Stimulated activated CD4-positive, alpha-beta T cell treated with anti-CD3 and anti-CD28 coated beads, Interleukin-4, amount 100 ng/mL, for 4 hours (primary cell): ENCODE results near the gene SERPINI2.

ENCODE experiments used
- DNase-seq, 2 experiments: peaks; one replicate each; pipeline ENCODE4 v3.0.0-alpha.2; 2020

SERPINI2 gene, protein sequence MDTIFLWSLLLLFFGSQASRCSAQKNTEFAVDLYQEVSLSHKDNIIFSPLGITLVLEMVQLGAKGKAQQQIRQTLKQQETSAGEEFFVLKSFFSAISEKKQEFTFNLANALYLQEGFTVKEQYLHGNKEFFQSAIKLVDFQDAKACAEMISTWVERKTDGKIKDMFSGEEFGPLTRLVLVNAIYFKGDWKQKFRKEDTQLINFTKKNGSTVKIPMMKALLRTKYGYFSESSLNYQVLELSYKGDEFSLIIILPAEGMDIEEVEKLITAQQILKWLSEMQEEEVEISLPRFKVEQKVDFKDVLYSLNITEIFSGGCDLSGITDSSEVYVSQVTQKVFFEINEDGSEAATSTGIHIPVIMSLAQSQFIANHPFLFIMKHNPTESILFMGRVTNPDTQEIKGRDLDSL

DNA sequence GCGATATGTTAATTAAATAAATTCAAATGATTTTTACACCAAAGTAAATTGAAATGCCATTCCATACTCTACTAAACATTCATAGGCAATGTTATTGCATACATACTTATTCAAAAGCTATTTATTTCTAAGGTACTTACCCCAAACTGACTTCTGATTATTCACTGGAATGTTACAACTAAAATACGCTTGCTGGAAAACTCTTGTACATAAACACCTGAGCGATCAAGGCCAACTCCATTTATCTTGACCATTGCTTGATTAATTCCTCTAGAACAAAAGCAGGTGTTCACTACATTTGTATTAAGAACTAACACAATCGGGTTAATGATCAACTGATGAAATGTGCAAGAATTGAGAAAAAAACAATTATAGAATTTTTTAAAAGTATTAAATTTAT, at the start of gene SERPINI2:
TSS of gene SERPINI2 (minus strand) at position 180 of the 400 bp plus-strand sequence. CDS start 2,208 bp downstream, outside the sequence.
- no peak for DNase-seq

GRCh38 chr3:167521006-167521355, 47.1 kb upstream of the SERPINI2 start:
- DNase-seq = no peak

- DNase-seq = no peak
Observed at GRCh38 chr3:167520266-167521005, 46.6 kb upstream of the SERPINI2 start.

GRCh38 chr3:167507954-167508353, 34.1 kb upstream of the SERPINI2 start:
- DNase-seq = no peak

GRCh38 chr3:167502401-167502800, 28.6 kb upstream of the SERPINI2 start:
- no peak for DNase-seq

- no peak for DNase-seq
Observed at GRCh38 chr3:167501941-167502340, 28.1 kb upstream of the SERPINI2 start.

DNA sequence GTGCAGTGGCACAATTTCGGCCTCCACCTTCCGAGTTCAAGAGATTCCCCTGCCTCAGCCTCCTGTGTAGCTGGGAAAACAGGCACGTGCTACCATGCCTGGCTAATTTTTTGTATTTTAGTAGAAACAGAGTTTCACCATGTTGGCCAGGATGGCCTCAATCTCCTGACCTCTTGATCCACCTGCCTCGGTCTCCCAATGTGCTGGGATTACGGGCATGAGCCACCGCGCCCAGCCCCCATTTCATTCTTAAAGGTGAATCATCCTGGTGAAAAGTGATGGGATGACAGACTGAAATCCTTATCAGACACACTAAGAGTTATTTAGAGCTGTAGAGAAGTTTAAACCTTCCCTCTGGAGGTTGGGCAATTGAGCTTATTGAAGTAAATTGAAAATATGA, 24.1 kb upstream of the SERPINI2 start:
- DNase-seq = no peak

DNA sequence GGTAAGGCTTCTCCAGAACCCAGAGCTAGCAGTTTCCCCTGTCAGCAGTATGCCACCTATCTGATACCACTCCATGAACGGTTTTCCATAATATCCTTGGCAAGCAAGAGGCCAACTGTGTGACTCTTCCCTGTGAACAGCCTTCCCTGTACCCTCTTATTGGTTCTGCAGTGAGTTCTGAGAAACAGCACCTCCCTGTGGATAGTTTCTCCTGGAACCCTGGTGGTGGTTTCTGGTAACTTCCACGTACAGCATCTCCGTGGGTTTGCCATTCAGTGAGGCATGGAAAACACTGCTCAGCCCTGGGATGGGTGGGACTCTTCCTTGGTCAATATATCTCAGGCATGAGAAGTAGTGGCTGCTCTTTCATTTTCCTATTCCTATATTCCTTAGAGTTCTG, 19.4 kb upstream of the SERPINI2 start:
- no peak for DNase-seq

DNA sequence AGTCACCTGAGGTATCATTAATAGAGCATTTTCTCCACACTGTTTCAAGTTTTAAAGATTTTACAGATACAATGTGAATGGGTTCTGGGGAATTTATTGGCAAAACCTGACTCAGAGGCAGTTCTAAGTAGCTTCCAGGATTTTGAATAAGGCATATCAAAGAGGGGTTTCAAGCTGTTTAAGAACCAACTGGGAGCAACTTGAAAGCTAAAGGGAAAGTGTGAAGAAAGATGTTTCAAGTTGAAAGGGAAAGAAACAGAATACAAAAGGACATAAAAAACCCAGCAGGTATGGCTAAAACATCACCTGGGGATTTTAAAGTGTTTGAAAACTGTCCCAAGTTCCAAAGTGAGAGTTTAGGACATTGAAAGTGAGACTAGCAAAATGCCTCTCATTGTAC, 17.8 kb upstream of the SERPINI2 start:
- no peak for DNase-seq

DNA sequence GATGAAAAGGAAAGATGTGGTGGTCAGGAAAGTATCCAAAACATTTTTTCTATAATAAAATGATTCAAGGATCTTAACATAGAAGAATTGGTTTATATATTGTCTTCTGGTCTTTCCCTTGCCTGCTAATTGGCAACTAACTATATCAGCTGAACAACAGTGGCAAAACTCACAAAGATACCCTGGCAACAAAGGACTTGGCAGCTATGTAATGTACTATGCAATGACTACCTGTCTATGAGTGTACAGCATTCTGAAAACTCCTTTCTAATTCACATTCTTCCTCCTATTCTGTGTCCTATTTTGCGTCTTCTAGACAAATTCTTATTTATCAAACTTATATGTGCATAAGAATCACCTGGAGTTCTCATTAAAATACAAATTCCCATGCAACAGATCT, 15.7 kb upstream of the SERPINI2 start:
- no peak for DNase-seq

GRCh38 chr3:167487556-167487955, 13.7 kb upstream of the SERPINI2 start:
- DNase-seq = no peak

- DNase-seq = no peak
Observed at GRCh38 chr3:167484551-167484950, 10.7 kb upstream of the SERPINI2 start.

GRCh38 chr3:167483708-167484475, 10.1 kb upstream of the SERPINI2 start:
- no peak for DNase-seq

- no peak for DNase-seq
Observed at GRCh38 chr3:167481164-167481563, 7.3 kb upstream of the SERPINI2 start.

DNA sequence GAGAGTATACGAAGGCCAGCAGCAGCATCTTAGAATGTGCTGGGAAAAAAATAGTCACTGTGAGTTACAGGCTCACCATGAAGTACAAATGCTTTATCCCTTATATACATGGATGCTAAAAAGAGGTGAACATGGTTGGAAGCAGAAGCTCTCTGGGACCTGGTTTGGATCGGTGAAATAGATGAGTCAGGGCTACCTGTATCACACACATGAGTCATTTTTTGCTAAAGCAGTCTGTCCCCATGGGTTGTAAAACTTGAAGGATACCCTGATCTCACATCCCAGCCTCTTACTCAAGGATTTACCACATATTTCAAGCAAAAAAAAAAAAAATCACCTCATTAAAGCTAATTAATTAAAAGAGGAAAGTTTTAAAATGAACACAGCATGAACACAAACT, 6.9 kb upstream of the SERPINI2 start:
- no peak for DNase-seq

GRCh38 chr3:167469381-167469780, 4.5 kb downstream of the SERPINI2 start:
- DNase-seq = no peak

- DNase-seq = no peak
Observed at GRCh38 chr3:167467848-167468611, 5.8 kb downstream of the SERPINI2 start.

- no peak for DNase-seq
Observed at GRCh38 chr3:167466966-167467365, 6.9 kb downstream of the SERPINI2 start.

DNA sequence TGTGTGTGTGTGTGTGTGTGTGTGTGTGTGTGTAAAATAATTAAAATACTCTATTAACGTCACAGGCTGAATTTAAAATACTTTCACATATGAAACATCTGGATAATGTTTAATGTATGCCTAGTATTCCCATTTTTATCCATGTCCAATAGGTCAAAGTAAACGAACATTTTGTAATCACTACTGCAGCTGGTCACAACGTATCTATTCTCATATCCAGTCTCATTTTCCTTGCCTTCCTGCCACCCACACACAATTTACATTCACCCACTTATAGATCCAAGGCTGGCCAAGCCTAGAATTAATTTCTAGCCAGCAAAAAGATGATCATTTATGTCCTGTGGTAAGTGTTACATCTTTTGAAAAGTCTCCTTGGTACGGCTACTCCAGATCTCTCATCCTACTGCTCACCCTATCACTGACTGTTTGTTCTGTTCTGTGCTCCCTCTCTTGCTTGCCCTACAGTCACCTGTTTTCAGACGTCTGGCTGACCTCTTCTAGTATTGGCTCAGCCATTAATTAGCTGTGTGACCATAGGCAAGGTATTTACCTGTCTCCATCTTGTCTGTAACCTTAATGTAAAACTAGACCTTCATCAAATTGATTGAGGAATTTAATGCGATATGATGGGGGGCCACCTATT, 17.6 kb downstream of the SERPINI2 start:
- no peak for DNase-seq

- no peak for DNase-seq
Observed at GRCh38 chr3:167453815-167454214, 20.0 kb downstream of the SERPINI2 start.

DNA sequence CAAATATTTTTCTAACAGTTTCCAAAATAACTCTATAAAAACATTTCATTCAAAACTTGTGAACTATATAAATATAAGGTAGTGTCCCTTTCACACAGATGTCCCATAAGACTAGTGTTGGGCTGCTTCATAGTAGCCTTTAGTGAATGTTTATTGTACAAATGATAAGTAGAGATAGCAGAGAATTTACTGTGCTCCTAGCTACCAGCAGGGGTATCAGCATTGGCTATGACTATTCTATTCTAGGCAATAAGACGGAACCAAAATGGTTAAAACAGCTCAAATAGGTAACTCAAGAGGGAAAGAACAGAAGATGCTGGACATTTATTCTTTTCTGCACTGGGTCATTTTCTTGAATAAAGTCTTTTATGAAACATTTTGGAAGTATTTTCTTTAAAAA, 22.6 kb downstream of the SERPINI2 start:
- no peak for DNase-seq

DNA sequence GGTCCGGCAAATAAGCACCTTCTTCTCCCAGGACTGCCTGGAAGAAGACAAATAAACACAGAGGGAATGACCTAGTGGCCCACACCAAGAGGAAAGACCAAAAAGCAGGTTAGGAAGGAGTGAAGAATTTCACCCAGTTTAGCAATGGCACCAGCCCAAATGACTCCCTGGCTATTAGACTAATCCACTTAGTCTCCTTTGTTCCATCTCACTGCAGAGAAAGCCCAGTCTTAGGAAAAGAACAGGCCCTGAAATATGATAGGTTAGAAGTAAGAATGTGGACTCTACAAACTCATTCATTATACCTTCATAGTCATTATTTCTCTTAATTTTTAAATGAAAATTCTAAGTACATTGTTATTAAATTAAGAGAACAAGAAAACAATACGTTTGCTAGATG, 23.2 kb downstream of the SERPINI2 start:
- DNase-seq = no peak
